Midbrain (tissue), 1 donor: ENCODE results near the gene ZSWIM3.

Experiments used
- DNase-seq: peaks from one replicate; lab custom pipeline; 2025; lab: John Stamatoyannopoulos, UW

The ZSWIM3 gene

DNA sequence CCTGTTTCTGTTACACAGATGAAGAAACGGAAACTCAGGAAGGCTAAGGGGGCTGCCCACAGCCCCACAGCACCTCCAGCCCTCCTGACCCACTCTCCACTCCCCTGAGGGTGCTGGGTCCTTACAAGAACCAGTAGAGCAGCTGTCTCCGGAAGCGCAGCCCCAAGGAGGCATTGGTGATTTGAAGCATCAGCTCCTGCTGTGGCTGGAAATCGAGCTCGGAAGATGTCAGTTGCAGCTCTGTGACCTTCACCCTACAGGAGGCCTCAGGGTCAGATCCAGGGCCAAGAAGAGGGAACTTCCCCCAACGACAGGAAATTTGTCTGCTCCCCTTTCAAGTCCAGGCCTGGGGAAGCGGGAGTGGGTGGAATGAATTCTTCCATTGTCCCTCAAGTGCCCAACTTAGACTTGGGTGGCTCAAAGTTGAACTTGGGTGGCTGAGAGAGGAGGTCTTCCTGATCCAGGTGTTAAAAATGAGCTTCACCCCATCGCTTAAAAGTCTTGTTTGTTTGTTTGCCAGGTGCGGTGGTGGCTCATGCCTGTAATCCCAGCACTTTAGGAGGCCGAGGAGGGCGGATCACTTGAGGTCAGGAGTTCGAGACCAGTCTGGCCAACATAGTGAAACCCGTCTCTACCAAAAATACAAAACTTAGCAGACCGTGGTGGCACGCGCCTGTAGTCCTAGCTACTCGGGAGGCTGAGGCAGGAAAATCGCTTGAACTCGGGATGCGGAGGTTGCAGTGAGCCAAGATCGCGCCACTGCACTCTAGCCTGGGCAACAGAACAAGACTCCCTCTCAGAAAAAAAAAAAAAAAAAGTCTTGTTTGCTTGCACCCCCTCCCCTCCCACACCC is 52.6 kb downstream of the ZSWIM3 start:
- no peak for DNase-seq

GRCh38 chr20:45910670-45911485 is 53.5 kb downstream of the ZSWIM3 start:
- DNase-seq = peak; percentile 79

GRCh38 chr20:45911486-45912343 is 54.3 kb downstream of the ZSWIM3 start, which contains the start of gene PLTP:
PLTP (minus strand) TSS chr20:45912155; CDS start chr20:45911452, 703 bp downstream.
- peak; percentile 61 for DNase-seq

DNA sequence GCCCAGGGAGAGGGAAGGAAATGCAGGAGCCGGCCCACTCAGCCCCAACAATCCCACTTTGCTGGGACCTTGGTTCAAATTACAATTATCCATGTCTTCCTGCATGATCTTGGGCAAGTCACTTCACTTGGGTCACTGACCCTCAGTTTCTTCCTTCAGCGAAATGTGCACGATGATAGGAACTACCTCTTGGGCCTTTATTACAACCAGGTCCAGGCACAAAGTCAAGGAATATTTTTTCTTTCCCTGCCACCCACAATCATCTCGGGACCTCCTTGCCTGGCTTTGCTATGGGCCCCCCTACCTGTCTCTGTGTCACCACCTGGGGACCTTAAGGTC is 54.9 kb downstream of the ZSWIM3 start:
- no peak for DNase-seq

- no peak for DNase-seq
These were observed 55.7 kb downstream of the ZSWIM3 start for GRCh38 chr20:45913116-45913515.

DNA sequence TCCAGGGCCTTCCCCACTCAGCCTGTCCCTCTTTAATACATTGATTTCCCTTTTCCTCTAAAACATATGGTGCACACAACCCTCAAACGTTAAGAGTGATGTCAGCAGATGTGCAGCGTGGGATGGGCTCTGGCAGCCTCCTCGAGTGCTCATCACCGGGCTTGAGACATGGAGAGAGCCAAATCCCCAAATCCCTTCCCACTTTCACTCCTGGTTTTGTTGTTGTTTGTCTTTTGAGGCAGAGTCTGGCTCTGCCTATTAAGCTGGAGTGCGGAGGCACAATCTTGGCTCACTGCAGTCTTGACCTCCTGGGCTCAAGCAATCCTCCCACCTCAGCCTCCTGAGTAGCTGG is 60.4 kb downstream of the ZSWIM3 start:
- DNase-seq = no peak

DNA sequence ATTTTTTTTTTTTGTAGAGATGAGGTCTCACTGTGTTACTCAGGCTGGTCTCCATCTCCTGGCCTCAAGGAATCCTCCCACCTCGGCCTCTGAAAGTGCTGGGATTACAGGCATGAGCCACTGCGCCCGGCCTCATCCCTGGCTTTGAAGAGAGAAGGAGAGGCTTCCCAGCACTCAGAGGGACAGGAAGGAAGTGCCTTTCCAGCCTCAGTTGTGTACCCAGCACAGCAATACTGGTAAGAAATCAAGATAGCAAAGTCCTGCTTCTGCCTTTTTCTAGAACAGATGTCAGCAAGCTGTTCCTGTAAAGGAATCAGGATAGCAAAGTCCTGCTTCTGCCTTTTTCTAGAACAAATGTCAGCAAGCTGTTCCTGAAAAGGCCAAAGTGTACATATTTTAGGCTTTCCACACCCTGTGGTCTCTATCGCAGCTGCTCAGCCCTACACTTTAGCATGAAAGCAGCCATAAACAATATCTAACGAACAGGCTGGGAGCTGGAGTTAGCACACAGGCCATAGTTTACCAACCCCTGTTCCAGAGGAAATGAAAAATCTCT is 60.8 kb downstream of the ZSWIM3 start:
- no peak for DNase-seq

DNA sequence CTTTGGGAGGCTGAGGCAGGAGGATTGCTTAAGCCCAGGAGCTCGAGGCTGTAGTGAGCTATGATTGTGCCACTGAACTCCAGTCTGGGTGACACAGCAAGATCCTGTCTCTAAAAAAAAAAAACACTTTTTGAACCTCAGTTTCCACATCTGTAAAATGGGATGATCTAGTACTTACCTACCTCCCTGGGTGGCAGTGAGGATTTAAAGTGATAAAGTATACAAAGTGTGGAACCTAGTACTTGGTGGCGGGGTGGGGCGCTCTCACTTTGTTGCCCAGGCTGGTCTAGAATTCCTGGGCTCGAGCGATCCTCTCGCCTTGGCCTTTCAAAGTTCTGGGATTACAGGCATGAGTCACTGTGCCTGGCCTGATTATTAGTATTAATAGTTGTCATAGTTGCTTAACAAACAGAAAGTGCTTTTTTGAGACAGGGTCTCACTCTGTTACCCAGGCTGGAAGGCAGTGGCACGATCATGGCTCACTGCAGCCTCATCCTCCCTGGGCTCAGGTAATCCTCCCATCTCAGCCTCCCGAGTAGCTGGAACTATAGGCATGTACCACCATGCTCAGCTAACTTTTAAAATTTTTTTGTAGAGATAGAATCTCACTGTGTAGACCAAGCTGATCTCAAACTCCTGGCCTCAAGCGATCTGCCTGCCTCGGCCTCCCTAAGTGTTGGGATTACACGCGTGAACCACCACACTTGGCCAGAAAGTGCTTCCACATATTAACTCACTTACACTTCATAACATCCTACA is 61.5 kb downstream of the ZSWIM3 start:
- no peak for DNase-seq

DNA sequence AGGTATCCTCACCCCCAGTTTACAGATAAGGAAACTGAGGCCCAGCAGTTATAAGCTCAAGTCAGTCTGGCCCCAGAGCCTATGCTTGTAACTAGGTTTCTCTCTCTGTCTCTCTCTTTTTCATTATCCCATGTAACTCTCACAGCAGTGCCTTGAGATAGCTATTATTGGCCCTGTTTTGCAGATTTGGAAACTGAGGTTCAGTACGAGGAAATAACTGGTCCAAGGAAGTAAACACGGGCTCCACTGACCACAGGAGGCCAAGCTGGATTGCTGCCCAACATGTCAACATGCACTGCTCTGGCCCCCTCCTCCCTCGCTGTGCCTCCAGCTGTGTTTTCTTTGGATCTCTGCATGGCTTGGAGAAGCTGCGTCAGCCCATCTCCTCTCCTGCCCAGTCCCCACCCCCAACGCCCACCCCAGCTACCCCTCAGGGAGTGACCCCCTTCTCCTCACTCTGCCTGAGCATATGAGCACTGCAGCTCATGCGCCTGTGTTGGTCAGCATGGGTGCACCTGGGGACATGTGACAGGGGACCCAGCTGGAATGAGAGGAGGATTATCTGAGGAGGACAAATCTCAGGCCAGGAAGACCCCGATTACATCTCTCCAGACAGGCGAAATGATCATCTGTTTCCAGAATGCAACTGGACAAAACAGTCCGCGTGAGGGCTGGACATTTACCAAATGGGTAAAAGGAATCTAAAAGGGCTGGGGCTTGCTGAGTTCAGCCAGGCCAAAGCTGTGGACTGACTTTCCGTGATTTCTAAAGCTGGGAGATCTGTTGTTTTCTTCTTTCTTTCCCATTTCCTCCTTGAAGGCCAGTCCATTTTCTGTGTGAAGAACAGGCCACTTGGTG is 62.4 kb downstream of the ZSWIM3 start:
- DNase-seq = no peak

DNA sequence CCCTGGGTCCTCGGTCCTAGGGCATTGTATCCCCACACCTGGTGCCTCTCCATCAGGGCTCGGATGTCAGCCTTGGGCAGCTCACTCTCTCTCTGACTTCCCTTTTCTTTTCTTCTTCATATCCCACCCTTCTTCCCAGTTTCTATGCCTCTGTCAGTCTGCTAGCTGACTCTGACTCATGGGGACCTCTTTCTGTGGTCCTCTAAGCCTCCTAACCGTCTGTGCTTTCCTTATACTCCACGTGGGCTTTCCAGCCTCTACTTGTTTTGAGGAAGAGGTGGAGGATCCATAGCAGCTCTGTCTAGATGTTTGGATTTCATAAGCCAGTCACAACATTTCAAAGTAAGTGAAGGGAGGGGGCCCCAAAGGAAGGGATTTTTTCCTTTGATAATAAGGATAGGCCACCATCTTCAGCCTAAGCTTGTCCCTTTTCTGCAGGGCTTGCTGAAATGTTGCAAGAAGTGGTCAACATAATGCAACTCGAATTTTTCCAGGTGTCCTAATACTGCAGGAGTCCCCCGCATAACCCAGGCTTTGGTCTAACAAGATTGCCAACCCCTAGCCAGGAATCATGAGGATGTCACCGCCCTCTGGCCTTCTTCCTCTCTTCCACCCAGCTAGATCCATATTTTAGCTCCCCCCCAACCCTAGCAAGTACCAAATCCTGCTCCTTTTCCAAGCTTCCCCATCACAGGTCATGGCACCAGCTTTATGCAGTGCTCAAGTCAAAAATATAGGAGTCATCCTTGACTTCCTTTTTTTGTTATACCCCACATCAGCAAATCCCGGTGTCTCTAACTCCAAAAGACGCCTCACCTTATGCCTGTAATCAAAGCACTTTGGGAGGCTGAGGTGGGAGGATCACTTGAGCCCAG is 63.3 kb downstream of the ZSWIM3 start:
- DNase-seq = no peak

DNA sequence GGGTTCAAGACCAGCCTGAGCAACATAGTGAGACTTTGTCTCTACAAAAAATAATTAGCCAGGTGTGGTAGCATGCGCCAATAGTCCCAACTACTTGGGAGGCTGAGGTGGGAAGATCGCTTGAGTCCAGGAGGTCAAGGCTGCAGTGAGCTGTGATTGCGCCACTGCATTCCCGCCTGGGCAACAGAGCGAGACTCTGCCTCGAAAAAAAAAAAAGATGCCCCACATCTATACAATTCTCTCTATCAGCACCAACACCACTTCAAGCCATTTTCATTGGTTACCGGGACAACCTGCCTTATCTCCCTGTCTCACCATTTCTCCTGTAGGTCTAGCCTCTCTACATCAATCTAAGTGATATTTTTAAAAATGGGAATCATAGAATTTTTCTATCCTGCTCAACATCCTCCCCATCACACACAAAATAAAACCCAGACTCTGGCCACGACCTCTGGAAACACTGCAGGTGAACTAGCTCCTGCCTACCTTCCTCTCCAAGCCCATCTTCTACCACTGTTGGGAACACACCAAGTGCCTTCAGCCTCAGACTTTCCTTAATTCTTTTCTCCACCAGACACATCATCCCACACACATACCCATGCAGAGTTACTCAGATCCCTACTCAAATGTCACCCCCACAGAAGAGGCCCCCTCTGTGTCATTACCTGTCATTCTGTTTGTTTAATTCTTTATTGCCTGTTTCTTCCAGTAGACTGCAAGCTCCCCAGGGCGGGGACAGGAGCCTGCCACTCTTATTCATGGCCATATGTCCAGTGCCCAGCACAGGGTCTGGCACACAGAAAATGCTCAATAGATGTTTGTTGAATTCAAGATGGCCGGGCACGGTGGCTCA is 64.1 kb downstream of the ZSWIM3 start:
- DNase-seq = no peak

DNA sequence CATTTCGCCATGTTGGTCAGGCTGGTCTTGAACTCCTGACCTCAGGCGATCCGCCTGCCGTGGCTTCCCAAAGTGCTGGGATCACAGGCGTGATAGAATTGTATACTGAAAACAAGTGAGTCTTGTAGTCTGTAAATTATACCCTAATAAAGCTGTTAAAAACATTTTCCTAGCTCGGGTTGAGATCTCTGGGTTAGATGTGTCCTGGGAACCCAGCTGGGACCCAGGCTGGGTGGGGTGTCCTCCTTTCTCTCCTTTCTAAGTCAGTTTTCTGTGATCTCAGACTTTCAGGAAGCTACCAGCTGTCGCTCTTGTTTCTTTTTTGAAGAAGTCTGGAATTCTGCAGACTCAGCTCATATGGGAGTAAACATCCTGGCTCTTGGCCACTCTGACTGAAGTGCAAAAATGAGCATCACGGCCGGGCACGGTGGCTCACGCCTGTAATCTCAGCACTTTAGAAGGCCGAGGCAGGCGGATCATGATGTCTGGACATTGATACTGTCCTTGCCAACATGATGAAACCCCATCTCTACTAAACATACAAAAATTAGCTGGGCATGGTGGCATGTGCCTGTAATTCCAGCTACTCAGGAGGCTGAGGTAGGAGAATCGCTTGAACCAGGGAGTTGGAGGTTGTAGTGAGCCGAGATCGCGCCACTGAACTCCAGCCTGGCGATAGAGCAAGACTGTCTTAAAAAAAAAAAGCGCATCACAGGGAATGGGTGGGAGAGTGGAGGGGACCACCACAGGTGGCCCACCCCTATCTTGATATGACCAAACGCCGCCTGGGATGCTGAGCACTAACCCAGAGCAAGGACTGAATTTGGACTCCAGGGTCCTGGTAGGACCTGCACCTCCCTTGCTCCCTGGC is 67.2 kb downstream of the ZSWIM3 start:
- DNase-seq = peak; percentile 8

DNA sequence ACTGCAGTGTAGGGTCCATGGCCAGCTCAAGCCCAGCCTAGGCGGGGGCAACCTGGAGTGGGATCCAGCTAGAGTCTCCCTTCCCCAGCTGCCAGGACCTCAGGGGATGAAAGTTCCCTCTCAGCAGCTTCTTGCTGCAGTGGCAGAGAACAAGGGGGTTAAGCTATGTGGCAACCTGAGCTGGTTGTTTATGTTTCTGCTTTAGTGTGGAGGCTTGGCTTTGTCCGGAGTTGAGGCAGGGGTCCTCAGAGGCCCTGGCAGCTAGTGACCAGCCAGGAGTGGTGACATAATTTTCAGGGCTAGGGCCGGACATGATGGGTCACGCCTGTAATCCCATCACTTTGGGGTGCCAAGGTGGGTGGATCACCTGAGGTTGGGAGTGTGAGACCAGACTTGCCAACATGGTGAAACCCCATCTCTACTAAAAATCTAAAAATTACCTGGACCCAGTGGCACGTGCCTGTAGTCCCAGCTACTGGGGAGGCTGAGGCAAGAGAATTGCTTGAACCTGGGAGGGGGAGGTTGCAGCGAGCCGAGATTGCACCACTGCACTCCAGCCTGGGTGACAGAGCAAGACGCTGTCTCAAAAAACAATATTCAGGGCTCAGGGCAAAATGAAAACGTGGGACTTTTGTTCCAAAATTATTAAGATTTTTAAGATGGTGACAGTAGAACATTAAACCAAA is 68.5 kb downstream of the ZSWIM3 start:
- DNase-seq = no peak

- no peak for DNase-seq
These were observed 69.3 kb downstream of the ZSWIM3 start for GRCh38 chr20:45926731-45927070.

DNA sequence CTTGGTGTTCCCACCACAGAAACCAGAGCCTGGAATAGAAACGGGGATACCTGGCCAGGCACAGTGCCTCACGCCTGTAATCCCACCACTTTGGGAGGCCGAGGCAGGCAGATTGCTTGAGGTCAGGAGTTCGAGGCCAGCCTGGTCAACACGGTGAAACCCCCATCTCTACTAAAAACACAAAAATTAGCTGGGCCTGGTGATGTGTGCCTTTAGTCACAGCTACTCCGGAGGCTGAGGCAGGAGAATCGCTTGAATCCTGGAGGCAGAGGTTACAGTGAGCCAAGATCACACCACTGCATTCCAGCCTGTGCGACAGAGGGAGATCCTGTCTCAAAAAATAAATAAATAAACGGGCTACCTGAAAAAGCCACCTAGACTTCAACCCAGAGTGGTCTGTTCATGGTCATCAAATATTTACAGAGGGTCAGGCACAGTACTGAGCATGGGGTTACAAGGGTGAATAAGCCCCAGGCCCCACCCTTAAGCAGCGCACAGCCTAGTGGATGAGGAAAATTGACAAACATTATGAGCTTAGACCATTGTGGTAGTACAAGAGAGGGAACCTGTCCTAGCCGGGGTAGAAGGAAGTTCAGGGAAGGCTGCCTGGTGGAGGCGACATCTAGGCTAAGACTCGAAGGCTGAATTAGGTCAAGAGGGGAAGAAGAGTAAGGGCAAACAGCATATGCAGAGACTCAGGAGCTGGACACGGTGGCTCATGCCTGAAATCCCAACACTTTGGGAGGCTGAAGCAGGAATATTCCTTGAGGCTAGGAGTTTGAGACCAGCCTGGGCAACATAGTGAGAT is 69.9 kb downstream of the ZSWIM3 start:
- no peak for DNase-seq
